Measurements from ENCODE around the gene PTBP1. TPM values are rescaled to one million over a fixed set of nuclear protein-coding genes. Genes with fewer than 3 reads are reported as not detected.

Gene PTBP1
- total and polyA plus RNA-seq, 9 of the 15 experiments (the other 6 are each of a cell fraction or from before 2014, with no cell fraction given), result 14.0 to 759 (median 234) TPM

DNA sequence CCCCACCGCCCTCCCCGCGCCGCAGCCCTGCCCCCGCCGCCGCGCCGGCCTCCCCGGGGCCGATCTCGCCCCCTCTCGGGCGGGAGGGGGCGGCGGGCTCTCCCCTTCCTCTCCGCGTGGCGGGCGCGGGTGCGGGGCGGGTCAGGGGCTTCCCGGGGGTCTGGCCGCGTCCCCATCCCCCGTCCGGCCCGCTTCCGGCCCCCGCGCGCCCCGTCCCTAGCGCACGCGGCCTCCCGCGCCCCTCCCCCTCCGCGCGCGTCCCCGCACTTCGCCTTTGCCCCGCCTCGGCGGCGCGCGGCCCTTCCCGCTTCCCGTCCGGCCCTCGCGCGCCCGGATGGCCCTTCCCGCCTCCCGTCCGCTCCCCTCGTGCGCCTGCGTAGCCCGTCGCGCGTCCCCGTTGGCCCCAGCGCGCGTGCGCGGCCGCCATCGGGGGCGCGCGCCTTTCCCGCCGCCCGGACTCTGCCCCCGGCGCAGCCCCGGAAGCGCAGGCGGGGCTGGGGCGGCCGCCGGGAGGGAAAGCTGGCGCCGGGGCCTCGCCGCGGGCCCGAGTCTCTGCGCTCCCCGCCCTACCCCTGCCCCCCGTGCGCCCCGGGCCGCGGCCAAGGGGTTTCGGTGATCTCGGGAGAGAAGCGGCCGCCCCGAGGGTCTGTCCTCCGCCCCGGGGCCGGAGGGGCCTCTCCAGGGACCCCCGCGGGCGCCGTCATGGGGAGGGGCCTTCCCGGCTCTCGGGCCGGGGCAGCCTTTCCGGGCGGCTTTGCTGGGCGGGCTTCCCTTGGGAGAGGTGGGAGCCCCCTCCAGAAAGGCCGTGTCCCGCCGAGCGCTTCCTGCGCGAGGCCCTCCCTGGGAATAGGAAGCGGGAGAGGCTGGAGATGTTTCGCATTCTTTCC, 519 bp downstream of the PTBP1 start (continued):
- TF ChIP-seq, protein P1, sequence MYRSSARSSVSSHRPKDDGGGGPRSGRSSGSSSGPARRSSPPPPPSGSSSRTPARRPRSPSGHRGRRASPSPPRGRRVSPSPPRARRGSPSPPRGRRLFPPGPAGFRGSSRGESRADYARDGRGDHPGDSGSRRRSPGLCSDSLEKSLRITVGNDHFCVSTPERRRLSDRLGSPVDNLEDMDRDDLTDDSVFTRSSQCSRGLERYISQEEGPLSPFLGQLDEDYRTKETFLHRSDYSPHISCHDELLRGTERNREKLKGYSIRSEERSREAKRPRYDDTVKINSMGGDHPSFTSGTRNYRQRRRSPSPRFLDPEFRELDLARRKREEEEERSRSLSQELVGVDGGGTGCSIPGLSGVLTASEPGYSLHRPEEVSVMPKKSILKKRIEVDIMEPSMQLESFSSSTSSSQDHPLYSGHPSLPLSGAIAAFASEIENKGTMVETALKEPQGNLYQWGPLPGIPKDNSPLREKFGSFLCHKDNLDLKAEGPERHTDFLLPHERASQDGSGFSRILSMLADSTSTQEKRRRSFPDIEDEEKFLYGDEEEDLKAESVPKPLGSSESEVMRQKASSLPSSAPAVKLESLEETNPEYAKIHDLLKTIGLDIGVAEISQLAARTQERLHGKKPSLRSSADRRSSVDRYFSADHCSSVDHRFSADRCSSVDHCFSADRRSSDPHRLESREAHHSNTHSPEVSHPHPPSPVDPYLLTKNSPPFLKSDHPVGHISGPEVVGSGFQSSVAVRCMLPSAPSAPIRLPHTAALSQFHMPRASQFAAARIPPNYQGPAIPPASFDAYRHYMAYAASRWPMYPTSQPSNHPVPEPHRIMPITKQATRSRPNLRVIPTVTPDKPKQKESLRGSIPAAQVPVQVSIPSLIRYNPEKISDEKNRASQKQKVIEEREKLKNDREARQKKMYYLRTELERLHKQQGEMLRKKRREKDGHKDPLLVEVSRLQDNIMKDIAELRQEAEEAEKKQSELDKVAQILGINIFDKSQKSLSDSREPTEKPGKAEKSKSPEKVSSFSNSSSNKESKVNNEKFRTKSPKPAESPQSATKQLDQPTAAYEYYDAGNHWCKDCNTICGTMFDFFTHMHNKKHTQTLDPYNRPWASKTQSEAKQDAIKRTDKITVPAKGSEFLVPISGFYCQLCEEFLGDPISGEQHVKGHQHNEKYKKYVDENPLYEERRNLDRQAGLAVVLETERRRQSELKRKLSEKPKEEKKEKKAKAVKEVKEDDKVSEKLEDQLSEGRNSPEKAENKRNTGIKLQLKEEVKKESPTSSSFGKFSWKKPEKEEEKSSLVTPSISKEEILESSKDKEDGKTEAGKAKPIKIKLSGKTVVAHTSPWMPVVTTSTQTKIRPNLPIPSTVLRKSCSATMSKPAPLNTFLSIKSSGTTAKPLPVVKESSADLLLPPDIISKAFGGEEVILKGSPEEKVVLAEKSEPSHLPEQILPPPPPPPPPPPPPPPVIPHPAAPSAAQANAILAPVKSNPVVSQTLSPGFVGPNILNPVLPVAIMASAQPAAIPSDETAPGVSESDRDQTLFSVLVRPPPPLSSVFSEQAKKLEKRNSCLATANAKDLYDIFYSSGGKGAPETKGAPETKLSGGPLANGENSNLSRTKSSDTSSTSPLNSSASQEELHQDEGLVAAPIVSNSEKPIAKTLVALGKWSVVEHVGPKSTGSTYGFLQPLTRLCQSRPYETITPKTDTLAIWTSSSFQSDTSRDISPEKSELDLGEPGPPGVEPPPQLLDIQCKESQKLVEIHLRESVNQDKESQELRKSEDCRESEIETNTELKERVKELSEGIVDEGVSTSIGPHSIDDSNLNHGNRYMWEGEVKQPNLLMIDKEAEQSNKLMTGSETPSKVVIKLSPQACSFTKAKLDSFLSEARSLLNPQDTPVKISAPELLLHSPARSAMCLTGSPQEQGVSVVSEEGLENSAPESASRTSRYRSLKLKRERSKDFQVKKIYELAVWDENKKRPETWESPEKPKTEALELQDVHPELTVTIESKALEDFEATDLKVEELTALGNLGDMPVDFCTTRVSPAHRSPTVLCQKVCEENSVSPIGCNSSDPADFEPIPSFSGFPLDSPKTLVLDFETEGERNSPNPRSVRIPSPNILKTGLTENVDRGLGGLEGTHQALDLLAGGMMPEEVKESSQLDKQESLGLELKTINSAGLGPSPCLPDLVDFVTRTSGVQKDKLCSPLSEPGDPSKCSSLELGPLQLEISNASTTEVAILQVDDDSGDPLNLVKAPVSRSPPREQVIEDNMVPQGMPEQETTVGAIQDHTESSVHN (IDR thresholded peaks at IDR 0.05; ENCODE audit: borderline replicate concordance in 1 of 2, low read depth in 1 of 2), result no peak
- TF ChIP-seq CEBPG (CRISPR knock-in tag; IDR thresholded peaks at IDR 0.05) (no peak), CEBPG (tag; conservative IDR thresholded peaks at IDR 0.05 in 1 of 2, IDR thresholded peaks at IDR 0.05 in 1 of 2) (no peak), RBM14 (IDR thresholded peaks at IDR 0.05; ENCODE audit: borderline replicate concordance, insufficient read depth, low read depth, low read length) (peak; percentile 81; the same call in 1 of the 2 replicates), ZNF655 (CRISPR knock-in tag; IDR thresholded peaks at IDR 0.05) (no peak), MAFK (IDR thresholded peaks at IDR 0.05; ENCODE audit: low read length) (no peak), HCFC1 (IDR thresholded peaks at IDR 0.05; ENCODE audit: low read depth, low read length) (peak; percentile 60), ZNF316 (IDR thresholded peaks at IDR 0.05) (no peak), PURB (CRISPR knock-in tag; IDR thresholded peaks at IDR 0.05; ENCODE audit: low read depth) (no peak), ETS1 (conservative IDR thresholded peaks at IDR 0.05; ENCODE audit: control insufficient read depth, low read depth, low read length) (no peak)
- TF ChIP-seq, protein P2, sequence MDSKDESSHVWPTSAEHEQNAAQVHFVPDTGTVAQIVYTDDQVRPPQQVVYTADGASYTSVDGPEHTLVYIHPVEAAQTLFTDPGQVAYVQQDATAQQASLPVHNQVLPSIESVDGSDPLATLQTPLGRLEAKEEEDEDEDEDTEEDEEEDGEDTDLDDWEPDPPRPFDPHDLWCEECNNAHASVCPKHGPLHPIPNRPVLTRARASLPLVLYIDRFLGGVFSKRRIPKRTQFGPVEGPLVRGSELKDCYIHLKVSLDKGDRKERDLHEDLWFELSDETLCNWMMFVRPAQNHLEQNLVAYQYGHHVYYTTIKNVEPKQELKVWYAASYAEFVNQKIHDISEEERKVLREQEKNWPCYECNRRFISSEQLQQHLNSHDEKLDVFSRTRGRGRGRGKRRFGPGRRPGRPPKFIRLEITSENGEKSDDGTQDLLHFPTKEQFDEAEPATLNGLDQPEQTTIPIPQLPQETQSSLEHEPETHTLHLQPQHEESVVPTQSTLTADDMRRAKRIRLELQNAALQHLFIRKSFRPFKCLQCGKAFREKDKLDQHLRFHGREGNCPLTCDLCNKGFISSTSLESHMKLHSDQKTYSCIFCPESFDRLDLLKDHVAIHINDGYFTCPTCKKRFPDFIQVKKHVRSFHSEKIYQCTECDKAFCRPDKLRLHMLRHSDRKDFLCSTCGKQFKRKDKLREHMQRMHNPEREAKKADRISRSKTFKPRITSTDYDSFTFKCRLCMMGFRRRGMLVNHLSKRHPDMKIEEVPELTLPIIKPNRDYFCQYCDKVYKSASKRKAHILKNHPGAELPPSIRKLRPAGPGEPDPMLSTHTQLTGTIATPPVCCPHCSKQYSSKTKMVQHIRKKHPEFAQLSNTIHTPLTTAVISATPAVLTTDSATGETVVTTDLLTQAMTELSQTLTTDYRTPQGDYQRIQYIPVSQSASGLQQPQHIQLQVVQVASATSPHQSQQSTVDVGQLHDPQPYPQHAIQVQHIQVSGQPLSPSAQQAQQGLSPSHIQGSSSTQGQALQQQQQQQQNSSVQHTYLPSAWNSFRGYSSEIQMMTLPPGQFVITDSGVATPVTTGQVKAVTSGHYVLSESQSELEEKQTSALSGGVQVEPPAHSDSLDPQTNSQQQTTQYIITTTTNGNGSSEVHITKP (IDR thresholded peaks at IDR 0.05; ENCODE audit: partially characterized antibody), result no peak

Data from K562 (cell line).